HEK293T (cell line): ENCODE measurements around the gene FSTL4.

ENCODE experiments used
- ARNT ChIP-seq: fragments of 450-650 bp; IDR thresholded peaks from 2 replicates; pipeline ENCODE4 v1.6.1; 2017; ENCODE audit warnings: mild to moderate bottlenecking
- BHLHE40 ChIP-seq: fragments of 450-650 bp; IDR thresholded peaks from 2 replicates; pipeline ENCODE4 v1.6.1; 2016; ENCODE audit warnings: mild to moderate bottlenecking, moderate library complexity, borderline replicate concordance
- ELF4 ChIP-seq: fragments of 450-650 bp; IDR thresholded peaks from 2 replicates; pipeline ENCODE4 v1.6.1; 2017; ENCODE audit warnings: antibody characterized with exemption
- FOXA1 ChIP-seq: fragments of 450-650 bp; IDR thresholded peaks from 2 replicates; pipeline ENCODE4 v1.6.1; 2016; ENCODE audit warnings: mild to moderate bottlenecking
- FOXK2 ChIP-seq: fragments of 450-650 bp; IDR thresholded peaks from 2 replicates; pipeline ENCODE4 v1.6.1; 2016; ENCODE audit warnings: mild to moderate bottlenecking
- FOXM1 ChIP-seq: fragments of 450-650 bp; IDR thresholded peaks from 2 replicates; pipeline ENCODE4 v1.6.1; 2017; ENCODE audit warnings: mild to moderate bottlenecking, borderline replicate concordance
- HDGF ChIP-seq: fragments of 450-650 bp; IDR thresholded peaks from 2 replicates; pipeline ENCODE4 v1.6.1; 2017; ENCODE audit warnings: antibody characterized with exemption, borderline replicate concordance
- PKNOX1 ChIP-seq: fragments of 450-650 bp; IDR thresholded peaks from 2 replicates; pipeline ENCODE4 v1.6.1; 2016
- SP1 ChIP-seq: fragments of 450-650 bp; IDR thresholded peaks from 2 replicates; pipeline ENCODE4 v1.6.1; 2017
- SUZ12 ChIP-seq: fragments of 450-650 bp; IDR thresholded peaks from 2 replicates; pipeline ENCODE4 v1.6.1; 2016; ENCODE audit warnings: mild to moderate bottlenecking
- TARDBP ChIP-seq: fragments of 450-650 bp; IDR thresholded peaks from 2 replicates; pipeline ENCODE4 v1.6.1; 2016

GRCh38 chr5:133150909-133151544, 461.3 kb downstream of the FSTL4 start:
- no peak for TF ChIP-seq SP1
- TF ChIP-seq ARNT: no peak
- no peak for TF ChIP-seq TARDBP
- TF ChIP-seq FOXK2: no peak
- no peak for TF ChIP-seq HDGF
- TF ChIP-seq FOXM1: no peak
- TF ChIP-seq ELF4: no peak
- no peak for TF ChIP-seq PKNOX1
- no peak for TF ChIP-seq SUZ12
- TF ChIP-seq BHLHE40: no peak
- no peak for TF ChIP-seq FOXA1
